Astrocyte (in vitro differentiated cells and primary cell): Measurements from ENCODE around the gene ZC3H12D.

ENCODE experiments used
- CTCF ChIP-seq: IDR thresholded peaks from 2 replicates; pipeline ENCODE4 v1.5.1; 2011; ENCODE audit warnings: low read depth, mild to moderate bottlenecking, inconsistent platforms, low read length, moderate library complexity; ENCODE audit not compliant: insufficient read depth
- EZH2 ChIP-seq: IDR thresholded peaks from 2 replicates; pipeline ENCODE4 v1.6.1; 2012; ENCODE audit warnings: mild to moderate bottlenecking, low read length, inconsistent platforms; ENCODE audit not compliant: insufficient read depth

- TF ChIP-seq CTCF = no peak
- TF ChIP-seq EZH2 = no peak
These were observed 30.7 kb upstream of the ZC3H12D start for GRCh38 chr6:149515494-149515893.
